ENCODE measurements around the gene TBC1D1.
A peak's percentile ranks its signal among the peaks of the same experiment; 100 is the strongest.

Gene TBC1D1

DNA sequence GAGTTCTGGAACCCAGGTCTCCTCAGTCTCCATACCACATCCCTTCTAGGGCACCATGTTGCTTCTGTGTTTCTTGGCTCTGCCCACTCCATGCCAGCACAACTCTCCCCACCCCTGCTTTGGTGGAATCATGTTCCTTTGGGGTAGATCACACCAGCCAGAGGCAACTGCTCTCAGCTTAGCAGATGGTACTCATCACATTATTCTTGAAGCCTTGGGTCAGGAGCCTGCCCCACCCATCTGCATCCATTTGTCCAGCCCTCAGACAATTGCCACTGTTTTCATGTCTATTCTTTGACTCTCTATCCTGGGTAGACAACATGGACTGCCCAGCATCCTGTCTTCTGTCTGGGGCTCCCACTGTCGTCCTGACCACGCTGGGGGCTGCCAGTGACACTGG, 216.9 kb downstream of the TBC1D1 start:
- DNase-seq, result no peak

- DNase-seq, result no peak
Observed at GRCh38 chr4:38109370-38109769, 218.5 kb downstream of the TBC1D1 start.

DNA sequence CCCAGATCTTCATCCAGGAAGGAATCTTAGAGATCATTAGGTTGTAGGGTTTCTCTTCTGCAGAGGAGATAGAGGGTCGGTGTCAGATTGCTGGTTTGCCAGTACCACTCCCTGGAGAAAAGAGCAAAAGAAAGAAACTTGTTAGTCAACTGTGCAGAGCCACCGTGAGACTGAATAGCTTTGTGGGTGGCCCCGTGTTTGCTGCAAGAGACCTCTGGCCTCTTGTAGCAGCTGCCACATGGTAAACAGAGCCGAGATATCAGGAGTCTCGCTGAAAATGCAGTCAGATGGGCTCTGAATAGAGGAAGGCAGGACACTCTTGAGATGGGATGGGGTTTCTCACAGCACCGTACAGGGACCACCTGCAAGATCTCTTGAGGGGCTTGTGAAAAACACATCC, 219.0 kb downstream of the TBC1D1 start:
- no peak for DNase-seq

DNA sequence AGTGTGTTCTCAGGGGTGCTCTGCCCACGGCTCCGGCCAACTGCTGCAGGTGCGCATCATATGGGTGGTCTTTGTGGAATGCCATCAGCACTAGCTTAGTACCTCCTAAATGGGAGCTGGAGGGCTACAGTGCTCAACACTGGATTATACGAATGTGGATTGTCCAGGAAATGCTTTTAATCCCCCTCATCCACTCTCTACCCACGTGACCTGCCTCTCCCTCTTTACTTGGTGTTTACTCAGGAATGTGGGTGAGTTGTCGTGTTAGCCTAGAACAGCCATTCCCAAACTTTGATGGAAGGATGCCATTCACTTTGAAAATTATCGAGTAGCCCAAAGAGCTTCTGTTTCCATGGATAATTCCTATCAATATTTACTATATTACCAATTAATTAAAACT, 220.1 kb downstream of the TBC1D1 start:
- no peak for DNase-seq

- DNase-seq, result no peak
Observed at GRCh38 chr4:38111717-38112116, 220.8 kb downstream of the TBC1D1 start.

- DNase-seq, result no peak
Observed at GRCh38 chr4:38113132-38113531, 222.2 kb downstream of the TBC1D1 start.

DNA sequence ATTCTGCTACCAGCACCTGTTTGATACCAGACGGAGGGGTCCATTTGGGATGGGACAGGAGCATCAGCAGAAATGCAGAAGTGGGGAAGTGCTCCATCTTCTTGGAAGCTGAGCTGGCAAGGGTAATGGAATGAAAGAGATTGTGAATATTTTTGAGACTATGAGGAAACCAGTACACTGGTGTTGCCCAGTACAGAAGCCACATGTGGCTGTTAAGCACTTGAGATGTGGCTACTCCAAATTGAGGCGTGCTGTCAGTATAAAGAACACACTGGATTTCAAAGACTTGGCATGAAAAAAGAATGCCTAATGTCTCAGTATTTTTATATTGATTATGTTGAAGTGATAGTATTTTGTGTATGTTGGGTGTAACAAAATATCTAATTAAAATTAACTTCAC, 222.7 kb downstream of the TBC1D1 start:
- DNase-seq, result no peak

- no peak for DNase-seq
Observed at GRCh38 chr4:38114386-38115150, 223.7 kb downstream of the TBC1D1 start.

DNA sequence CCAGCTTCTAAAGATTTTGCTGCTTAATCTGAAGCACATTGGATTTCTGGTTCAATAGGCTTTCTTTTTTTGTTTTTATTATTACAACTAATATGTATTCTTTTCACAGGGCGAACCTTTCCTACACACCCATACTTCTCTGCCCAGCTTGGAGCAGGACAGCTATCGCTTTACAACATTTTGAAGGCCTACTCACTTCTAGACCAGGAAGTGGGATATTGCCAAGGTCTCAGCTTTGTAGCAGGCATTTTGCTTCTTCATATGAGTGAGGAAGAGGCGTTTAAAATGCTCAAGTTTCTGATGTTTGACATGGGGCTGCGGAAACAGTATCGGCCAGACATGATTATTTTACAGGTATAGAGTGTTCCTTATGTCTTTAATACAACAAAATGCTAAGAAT, 224.7 kb downstream of the TBC1D1 start:
- no peak for DNase-seq

DNA sequence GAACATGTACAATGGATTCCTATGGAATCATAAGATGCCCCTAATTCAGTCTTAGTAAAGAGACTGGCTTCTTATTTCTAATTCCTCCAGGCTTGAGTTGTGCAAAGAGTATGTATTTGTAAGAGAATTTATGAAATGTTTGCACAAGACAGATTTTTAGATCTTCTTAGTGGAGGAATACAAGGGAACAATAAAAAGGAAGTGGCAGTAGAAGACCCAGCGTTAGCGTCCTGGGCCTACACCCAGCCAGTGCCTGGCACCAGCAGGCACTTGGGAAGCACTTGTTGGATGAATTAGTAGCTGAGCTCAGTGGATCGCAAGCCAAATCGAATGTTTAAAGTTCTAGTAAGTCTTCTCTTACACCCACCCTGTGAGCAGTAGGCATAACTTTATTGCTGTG, 226.7 kb downstream of the TBC1D1 start:
- DNase-seq, result no peak

GRCh38 chr4:38119668-38120385, 228.9 kb downstream of the TBC1D1 start:
- no peak for DNase-seq

GRCh38 chr4:38120772-38121171, 229.9 kb downstream of the TBC1D1 start:
- DNase-seq, result no peak

GRCh38 chr4:38122060-38122459, 231.2 kb downstream of the TBC1D1 start:
- DNase-seq, result no peak

DNA sequence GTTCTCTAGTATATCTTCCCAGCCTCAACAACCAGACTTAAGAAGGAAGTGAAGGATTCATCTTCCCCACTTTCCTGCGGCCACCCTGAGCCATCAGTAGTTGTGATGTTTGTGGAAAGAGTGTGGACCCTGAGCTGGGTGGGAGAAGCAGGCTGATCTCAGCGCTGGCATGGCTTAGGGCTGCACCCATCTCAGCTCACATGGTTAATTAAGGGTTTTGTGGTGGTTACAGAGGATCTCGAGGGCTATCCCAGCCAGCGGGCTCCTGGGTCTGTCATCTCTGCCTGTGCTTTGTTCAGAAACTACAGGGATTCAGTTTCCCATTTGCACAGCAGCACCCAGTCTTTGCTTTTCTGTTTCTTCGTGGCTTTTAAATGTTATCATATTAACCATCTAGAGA, 232.7 kb downstream of the TBC1D1 start:
- no peak for DNase-seq

GRCh38 chr4:38124961-38125360, 234.1 kb downstream of the TBC1D1 start:
- DNase-seq, result no peak

GRCh38 chr4:38125816-38126215, 234.9 kb downstream of the TBC1D1 start:
- no peak for DNase-seq

GRCh38 chr4:38128478-38129459, 237.9 kb downstream of the TBC1D1 start:
- DNase-seq, result peak; percentile 84

DNA sequence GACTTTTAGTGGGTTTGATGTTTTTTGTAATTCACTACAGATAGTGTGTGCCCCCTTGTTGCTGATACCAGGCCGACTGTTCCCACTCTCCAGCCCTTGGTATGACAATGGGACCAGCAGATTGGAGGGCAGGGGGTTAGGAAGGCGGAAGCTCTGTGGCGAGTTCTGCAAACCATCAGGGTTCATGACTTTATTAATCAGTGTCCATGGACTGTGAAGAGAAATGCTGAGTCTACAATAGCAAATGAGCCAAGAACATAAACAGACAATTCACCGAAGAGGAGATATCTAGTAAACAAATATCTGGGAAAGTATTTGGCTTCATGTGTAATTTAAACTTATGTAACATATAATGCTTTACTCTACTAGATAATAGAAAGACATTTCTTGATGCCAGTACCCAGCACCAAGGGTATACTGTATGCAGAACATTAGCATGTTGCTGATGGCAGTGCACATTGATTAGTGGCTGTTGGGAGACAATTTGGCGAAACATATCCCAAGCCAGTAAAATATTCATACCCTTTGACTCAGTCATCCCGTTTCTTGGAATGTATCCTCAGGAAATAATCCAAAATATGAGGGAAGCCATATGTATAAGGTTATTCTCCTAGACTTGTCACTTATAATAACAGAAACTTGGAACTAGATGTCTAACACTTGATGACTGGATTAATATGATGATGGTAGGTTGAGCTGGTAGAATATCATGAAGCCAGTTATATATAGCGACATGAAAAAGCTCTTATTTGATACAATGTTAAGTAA, 238.8 kb downstream of the TBC1D1 start:
- peak; percentile 20 for DNase-seq

DNA sequence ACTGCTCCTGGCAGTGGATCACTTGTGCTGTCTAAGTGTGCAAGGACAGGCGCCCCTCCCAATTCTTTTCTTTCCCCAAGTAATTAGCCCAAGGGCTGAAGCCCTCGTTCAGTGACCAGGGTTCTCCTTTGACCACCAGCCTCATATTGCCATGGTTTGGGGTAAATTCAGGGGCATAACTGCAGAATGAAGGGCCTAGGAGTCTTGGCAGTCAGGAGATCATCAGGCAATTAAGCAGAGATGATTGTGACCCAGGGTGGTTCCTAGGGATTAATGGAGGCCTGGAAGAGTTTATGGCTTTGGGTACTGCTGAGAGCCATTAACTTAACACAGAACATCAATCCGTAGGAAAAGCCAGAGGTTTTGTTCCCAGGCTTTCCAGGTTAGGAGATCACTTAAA, 240.0 kb downstream of the TBC1D1 start:
- peak; percentile 48 for DNase-seq

DNA sequence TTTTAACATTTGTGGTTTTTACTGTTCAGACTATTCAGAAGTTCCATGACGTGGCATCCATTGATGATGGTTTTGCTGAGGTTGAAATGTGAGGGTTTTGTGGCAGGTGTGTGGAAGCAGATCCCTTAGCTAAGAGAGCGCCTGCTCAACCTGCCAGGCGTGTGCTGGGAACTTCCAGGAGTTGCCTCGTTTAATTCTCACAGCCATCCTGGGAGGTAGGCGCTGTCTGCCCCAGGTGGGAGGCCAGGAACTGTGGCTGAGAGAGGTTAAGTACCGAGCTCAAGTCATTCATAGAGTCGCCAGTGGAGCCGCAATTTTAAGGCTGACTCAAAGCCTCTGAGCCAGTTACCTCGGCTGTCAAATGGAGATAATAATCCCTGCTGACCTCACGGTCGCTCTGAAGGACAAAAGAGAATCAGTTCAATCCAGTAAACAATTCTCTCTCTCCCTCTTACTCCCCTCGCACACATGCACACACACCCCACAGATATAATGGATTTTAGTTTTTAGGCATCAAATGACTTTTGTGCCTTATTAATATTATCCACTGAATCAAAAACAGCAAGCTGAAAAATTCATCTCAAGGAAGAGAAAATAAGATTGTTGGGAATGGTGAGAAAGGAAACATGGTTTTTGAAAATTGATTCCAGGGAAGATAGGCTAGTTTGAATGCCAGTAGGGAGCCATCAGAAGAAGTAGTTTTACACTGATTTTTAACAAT, 240.6 kb downstream of the TBC1D1 start:
- peak; percentile 87 for DNase-seq

DNA sequence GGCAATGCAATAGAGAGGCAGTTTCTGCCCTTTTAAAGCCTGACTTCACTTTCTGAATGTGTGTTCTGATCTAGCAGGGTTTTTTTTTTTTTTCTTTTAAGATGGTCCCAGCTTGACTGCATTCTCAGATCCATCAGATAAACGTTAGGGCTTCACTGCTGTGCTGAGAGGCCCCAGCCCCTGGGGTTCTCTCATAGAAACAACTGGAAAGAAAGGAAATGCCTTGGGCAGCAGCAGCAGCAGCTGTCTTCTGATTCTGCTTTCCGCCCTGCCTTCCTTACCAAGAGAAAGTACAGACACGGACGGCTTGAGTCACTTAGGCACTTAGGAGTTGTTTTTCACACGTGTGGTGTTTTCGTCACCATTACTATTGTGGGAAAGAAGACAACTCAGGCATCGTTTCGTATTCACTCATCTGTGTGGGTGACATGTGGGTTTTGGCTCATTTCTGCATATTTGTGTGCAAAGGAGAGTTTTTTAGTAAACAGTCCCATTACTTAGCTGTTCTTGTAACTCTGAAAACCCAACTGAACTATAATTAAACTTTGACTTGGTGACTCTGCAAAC, 241.3 kb downstream of the TBC1D1 start:
- peak; percentile 77 for DNase-seq
